RWPE2 (cell line): Measurements from ENCODE around the gene PCDHGB2.
"Not testable (repeated sequence)": the region's sequence is repeated elsewhere in the genome, so short reads cannot be mapped to it uniquely, and the experiment has no call there.

Source experiments
- ATAC-seq: fragments of 200-7000 bp; cut with Tn5 transposase; 3 replicates; pipeline ENCODE4 v1.9.1; 2021; ENCODE audit warnings: low read depth
- DNase-seq: peaks from one replicate; pipeline ENCODE4 v3.0.0-alpha.2; 2020; ENCODE audit warnings: low spot score
- H3K27ac ChIP-seq: fragments of 450-650 bp; 2 replicates; pipeline ENCODE4 v1.5.1; 2017; ENCODE audit warnings: mild to moderate bottlenecking; ENCODE audit not compliant: poor library complexity, severe bottlenecking
- H3K27me3 ChIP-seq: fragments of 250-450 bp; sonication (Bioruptor Pico); 2 replicates; pipeline ENCODE4 v1.5.1; 2021; ENCODE audit warnings: mild to moderate bottlenecking, moderate library complexity; ENCODE audit not compliant: insufficient read depth, poor library complexity, severe bottlenecking
- H3K36me3 ChIP-seq: fragments of 250-450 bp; sonication (Bioruptor Pico); 2 replicates; pipeline ENCODE4 v1.5.1; 2020; ENCODE audit warnings: low read depth, mild to moderate bottlenecking, moderate library complexity
- H3K4me1 ChIP-seq: fragments of 250-450 bp; sonication (Bioruptor Pico); 2 replicates; pipeline ENCODE4 v1.5.1; 2021; ENCODE audit warnings: mild to moderate bottlenecking, moderate library complexity; ENCODE audit not compliant: insufficient read depth, poor library complexity, severe bottlenecking
- H3K4me3 ChIP-seq: fragments of 250-450 bp; sonication (Bioruptor Pico); 2 replicates; pipeline ENCODE4 v1.5.1; 2021; ENCODE audit warnings: mild to moderate bottlenecking, moderate library complexity; ENCODE audit not compliant: severe bottlenecking
- H3K9me3 ChIP-seq: fragments of 250-450 bp; sonication (Bioruptor Pico); 2 replicates; pipeline ENCODE4 v1.5.1; 2021; ENCODE audit warnings: mild to moderate bottlenecking, moderate library complexity; ENCODE audit not compliant: severe bottlenecking
- CTCF ChIP-seq: fragments of 450-650 bp; IDR thresholded peaks from one replicate; pipeline ENCODE4 v1.5.1; 2017; ENCODE audit warnings: mild to moderate bottlenecking, moderate library complexity; ENCODE audit not compliant: poor library complexity, severe bottlenecking

PCDHGB2 gene

GRCh38 chr5:141343242-141343952, 16.4 kb upstream of the PCDHGB2 start, which contains the start of gene PCDHGA3:
TSS of gene PCDHGA3 (plus strand) at chr5:141343829. CDS start at chr5:141344034, 205 bp downstream.
- peak within 1 kb of the TSS; percentile 5 for H3K4me3 ChIP-seq
- no peaks in the 10 kb centered on the region for H3K36me3 ChIP-seq
- DNase-seq (no peak), ATAC-seq (no peak)
- peaks cover 80% of the 10 kb centered on the region for H3K27me3 ChIP-seq
- H3K9me3 ChIP-seq, result peaks cover 7% of the 10 kb centered on the region
- no peaks in the 10 kb centered on the region for H3K4me1 ChIP-seq
- peak; percentile 49 for TF ChIP-seq CTCF
- H3K27ac ChIP-seq, result no peak within 1 kb of the TSS

GRCh38 chr5:141343953-141344463, 15.8 kb upstream of the PCDHGB2 start:
- ATAC-seq (no peak), DNase-seq (no peak)
- H3K4me1 ChIP-seq, result no peaks in the 10 kb centered on the region
- H3K27ac ChIP-seq, result no peak overlapping the region
- H3K27me3 ChIP-seq, result peaks cover 80% of the 10 kb centered on the region
- peak overlapping the region; percentile 5 for H3K4me3 ChIP-seq
- H3K36me3 ChIP-seq, result no peaks in the 10 kb centered on the region
- H3K9me3 ChIP-seq, result peaks cover 7% of the 10 kb centered on the region
- TF ChIP-seq CTCF, result peak; percentile 31

- no peak for ATAC-seq
- Histone ChIP-seq H3K27me3 (peaks cover 80% of the 10 kb centered on the region), H3K9me3 (no peaks in the 10 kb centered on the region), H3K4me3 (no peak overlapping the region), H3K4me1 (no peaks in the 10 kb centered on the region), H3K36me3 (no peaks in the 10 kb centered on the region), H3K27ac (no peak overlapping the region)
- DNase-seq, result no peak
- TF ChIP-seq CTCF, result no peak
These were observed 14.5 kb upstream of the PCDHGB2 start for GRCh38 chr5:141345327-141345726.

- not testable (repeated sequence) for H3K4me1 ChIP-seq, DNase-seq, H3K27ac ChIP-seq, H3K9me3 ChIP-seq, H3K4me3 ChIP-seq, ATAC-seq, H3K36me3 ChIP-seq
- peaks cover 81% of the 10 kb centered on the region for H3K27me3 ChIP-seq
These were observed 13.8 kb upstream of the PCDHGB2 start for GRCh38 chr5:141346017-141346416.

GRCh38 chr5:141349917-141350619, 9.7 kb upstream of the PCDHGB2 start, which contains the start of gene PCDHGB1:
TSS of gene PCDHGB1 (plus strand) at chr5:141350099. CDS start at chr5:141350261, 162 bp downstream.
- Histone ChIP-seq H3K9me3 (no peaks in the 10 kb centered on the region), H3K4me1 (no peaks in the 10 kb centered on the region), H3K27ac (no peak within 1 kb of the TSS), H3K4me3 (no peak within 1 kb of the TSS), H3K36me3 (no peaks in the 10 kb centered on the region), H3K27me3 (peaks cover 76% of the 10 kb centered on the region)
- peak; percentile 49 for TF ChIP-seq CTCF
- no peak for DNase-seq
- ATAC-seq, result peak; percentile 50; the same call in 2 of the 3 replicates
